SH-SY5Y (cell line): ENCODE results near the gene ZNF526.

Source experiments
- GATA2 ChIP-seq: IDR thresholded peaks from 2 replicates; pipeline ENCODE4 v1.6.1; 2011; ENCODE audit warnings: mild to moderate bottlenecking, low read depth, low read length
- GATA3 ChIP-seq: IDR thresholded peaks from 2 replicates; pipeline ENCODE4 v1.6.1; 2011; ENCODE audit warnings: low read depth, mild to moderate bottlenecking, low read length, moderate library complexity

Gene ZNF526, protein sequence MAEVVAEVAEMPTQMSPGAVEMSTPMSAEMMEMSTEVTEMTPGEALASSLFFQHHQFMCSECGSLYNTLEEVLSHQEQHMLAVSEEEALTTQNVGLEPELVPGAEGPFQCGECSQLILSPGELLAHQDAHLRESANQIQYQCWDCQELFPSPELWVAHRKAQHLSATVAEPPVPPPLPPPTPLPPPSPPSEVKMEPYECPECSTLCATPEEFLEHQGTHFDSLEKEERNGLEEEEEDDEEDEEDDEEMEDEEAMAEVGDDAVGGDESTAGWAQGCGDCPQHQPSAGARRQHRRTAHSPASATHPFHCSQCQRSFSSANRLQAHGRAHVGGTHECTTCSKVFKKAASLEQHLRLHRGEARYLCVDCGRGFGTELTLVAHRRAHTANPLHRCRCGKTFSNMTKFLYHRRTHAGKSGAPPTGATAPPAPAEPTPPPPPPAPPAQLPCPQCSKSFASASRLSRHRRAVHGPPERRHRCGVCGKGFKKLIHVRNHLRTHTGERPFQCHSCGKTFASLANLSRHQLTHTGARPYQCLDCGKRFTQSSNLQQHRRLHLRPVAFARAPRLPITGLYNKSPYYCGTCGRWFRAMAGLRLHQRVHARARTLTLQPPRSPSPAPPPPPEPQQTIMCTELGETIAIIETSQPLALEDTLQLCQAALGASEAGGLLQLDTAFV

DNA sequence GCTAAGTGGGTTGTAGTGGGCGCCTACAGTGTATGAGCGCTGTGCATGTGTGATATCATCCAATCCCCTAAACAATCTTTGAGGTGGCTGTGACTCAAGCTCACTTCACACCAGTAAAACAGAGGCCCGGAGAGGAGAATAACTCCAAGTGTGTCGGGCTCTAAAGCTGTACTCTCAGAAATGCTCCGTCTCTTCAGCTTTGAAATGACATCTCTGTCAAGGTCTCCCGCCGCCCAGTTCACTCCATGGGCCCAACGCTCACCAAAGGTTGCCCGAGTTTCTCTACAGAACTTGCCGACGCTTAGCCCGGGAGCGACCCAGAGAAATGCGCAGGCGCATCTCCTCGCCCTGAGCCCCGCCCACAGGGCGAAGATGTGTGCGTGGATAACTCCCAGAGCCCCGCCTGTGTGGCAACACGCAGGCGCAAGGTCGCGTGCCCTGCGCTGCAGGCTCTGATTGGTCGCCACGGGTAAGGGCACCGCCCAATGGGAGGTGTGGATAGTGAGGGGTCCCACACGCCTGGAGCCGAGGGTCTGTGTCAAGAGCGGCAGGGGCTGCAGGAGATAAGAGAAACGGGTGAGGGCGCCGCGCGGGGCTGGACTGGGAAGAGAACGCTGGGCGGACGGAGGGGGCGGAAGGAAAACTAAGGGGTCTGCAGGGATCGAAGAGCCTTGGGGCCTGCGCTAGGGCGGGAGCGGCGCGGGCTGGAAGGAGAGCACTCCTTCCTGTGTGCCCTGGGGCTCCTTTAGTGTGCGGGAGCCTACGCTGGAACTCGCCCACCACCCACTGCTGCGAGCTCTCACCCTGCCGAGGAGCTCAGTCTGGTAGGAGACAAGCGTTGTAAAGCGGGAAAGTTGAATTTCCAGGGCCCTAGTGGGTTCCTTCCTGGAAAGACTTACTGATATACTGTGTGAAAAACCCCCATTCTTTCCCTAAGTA is at the start of gene ZNF526:
Gene ZNF526, plus strand, starts transcription at position 501 of the 939 bp plus-strand sequence. CDS start 4,092 bp downstream, outside the sequence.
- TF ChIP-seq GATA2 (peak; percentile 97), GATA3 (no peak; the same call in 1 of the 2 replicates)

GRCh38 chr19:42170715-42171114 is 49.4 kb upstream of the ZNF526 start:
- no peak for TF ChIP-seq GATA2
- TF ChIP-seq GATA3 = no peak

GRCh38 chr19:42172261-42172660 is 47.9 kb upstream of the ZNF526 start:
- TF ChIP-seq GATA2 (no peak), GATA3 (no peak)

DNA sequence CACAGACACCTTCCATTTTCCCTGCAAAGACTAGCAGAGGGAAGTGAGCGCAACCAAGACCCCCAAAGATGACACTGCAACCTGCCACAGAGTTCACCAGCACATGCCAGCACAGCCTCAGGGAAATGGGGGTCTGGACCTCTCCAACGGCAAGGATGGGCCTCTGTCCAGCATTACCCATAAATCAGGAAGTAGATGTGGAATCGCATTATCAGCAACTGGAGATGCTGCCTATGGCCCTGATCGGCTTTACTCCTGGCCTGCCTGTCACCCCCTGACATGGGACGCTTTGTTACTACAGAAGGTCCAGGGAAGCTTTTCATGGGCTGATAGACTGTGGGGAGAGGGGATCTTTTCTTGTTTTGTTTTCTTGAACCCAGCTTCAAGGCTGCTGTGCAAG is 46.4 kb upstream of the ZNF526 start:
- TF ChIP-seq GATA2 (no peak), GATA3 (no peak)

- TF ChIP-seq GATA2 = no peak
Observed at GRCh38 chr19:42174188-42174587, 45.9 kb upstream of the ZNF526 start.

DNA sequence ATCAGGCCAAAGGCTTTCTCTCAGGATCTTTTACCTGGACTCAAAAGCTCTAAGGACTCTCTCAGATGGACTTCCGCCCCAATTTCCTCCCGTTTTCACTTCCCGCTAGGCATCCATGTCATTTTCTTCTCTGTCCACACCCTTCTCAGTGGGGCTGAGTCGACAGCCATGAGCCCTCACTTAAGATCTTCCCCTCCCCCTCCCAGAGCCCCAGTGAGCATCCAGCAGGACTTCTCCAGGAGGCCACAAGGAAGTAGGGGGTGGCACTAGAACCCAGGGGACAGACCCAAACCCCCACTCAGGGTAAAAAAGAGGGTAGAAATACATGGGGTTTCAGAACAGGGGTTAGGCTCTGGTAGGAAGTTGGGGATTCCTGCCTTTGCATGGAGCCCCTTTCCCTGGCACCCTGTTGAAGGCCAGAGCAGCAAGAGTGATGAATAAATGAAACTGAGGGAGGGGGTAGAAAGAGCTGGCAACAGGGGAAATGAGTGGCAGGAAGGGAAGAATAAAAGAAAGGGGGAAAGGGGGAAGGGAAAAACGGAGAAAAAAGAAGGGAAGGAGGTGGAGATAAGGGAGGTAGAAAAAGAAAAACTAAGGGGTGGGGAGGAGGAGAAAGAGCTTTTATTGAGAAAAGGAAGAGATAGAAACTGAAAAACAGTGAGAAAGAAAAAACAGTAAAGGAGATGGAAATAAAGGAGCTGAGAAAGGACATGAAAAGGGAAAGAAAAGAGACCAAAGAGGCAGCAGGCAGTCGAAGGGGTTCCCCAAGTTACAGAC is 45.0 kb upstream of the ZNF526 start:
- TF ChIP-seq GATA3 = no peak
- no peak for TF ChIP-seq GATA2

DNA sequence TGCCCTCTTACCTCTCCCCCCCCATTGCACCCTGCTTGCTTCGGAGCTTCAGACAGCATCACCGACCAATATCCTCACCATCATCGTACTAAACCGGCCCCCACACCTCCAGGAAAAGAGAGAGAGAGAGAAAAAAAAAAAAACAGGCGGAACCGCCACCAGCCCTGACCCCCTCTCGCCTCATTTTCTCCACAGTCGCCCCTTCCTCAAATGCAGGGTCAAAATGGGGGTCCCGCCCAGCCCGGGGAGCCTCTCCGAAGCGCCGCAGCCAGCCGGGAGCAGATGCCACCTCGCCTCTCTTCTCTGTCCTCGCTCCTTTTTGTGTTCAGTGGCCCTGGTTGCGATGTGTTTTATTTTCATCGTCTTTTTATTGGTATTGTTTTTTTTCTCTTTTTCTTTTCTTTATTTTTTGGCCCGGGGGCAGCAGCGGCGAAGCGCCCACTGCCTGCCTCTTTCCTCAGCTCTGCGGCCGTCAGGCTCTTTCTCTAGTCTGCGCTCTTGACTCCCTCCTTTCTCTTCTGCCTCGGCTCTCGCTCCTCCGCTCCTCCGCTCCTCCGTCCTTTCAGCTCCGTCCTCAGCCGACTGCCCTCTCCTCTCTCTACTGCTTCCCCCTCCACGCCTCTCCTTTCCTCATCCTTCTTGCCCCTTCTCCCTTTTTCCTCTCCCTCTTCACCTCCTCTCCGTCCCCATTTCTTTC is 44.0 kb upstream of the ZNF526 start:
- TF ChIP-seq GATA3 = no peak
- no peak for TF ChIP-seq GATA2

DNA sequence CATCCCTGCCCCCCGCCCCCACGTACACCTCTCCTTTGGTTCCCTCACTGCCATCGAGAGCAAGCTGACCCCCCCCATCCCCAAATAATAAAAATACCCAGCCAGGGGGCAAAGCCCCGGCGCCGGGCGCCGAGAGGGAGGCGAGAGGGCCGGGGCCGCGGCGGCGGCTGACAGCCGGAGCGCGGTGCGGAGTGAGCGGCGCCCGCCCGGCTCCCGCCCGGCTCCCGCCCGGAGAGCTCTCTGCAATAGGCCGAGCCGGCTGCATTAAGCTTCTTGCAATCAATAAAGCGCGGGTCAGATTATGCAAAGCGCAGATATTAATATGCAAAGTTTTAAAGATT is 43.5 kb upstream of the ZNF526 start:
- TF ChIP-seq GATA3 (no peak), GATA2 (no peak)

- no peak for TF ChIP-seq GATA3
Observed at GRCh38 chr19:42176990-42177685, 43.0 kb upstream of the ZNF526 start.

- no peak for TF ChIP-seq GATA2
- TF ChIP-seq GATA3 = no peak
Observed at GRCh38 chr19:42177686-42178019, 42.5 kb upstream of the ZNF526 start.

- no peak for TF ChIP-seq GATA3
- TF ChIP-seq GATA2 = no peak
Observed at GRCh38 chr19:42178791-42179674, 41.1 kb upstream of the ZNF526 start.

DNA sequence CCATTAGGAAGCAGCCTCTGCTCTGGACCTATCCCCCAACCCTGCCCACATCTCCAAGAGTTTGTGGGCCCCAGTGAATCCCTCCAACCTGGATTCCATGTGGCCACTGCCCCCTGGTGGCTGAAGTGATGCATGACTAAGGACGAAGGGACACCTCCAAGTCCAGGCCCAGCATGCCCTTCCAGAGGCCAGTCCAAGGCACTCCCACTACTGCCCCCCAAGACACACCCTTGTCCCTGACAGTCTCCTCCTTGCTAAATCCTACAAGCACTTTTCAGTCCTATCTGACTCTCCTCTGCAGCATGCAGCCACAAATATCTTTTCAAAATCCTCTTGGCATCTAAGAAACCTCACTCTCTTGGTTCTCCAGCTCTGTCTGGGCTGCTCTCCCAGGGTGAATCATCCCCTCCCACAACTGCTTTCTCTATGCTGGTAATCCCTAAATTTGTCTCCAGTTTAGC is 35.7 kb upstream of the ZNF526 start:
- TF ChIP-seq GATA2 (no peak), GATA3 (no peak)
